GM23248 (cell line): ENCODE measurements around the gene C10orf62.

Source experiments
- EZH2 ChIP-seq: fragments of 200-600 bp; sonication (generic); IDR thresholded peaks from 2 replicates; pipeline ENCODE4 v1.6.1; 2018; ENCODE audit warnings: antibody characterized with exemption, mild to moderate bottlenecking; ENCODE audit not compliant: insufficient read depth, poor library complexity, severe bottlenecking
- EZH2phosphoT487 ChIP-seq: fragments of 200-600 bp; sonication (generic); IDR thresholded peaks from 2 replicates; pipeline ENCODE4 v1.6.1; 2018; ENCODE audit warnings: antibody characterized with exemption, moderate library complexity, mild to moderate bottlenecking, low read depth; ENCODE audit not compliant: insufficient read depth

DNA sequence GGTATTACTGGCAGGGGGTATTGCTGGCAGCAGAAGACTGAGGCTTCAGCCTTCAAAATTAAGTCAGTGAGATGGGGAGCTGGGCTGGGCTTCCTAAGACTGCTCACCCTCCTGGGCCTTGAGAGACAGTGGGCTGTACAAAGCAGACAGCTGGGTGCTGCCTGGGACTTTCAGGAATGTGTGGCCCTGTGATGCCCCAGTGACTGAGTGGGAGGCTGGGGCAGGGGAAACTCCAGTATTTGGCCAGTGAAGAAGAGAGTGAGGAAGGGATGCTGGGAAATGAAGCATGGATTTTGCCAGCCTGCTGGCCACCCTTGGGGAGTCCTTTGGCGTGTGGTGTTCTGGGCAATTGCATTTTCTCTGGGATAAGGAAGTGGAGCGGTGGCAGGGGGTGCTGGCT is 16.5 kb upstream of the C10orf62 start:
- TF ChIP-seq EZH2phosphoT487 (no peak), EZH2 (no peak)
